ENCODE data around the gene DAPK3.

The DAPK3 gene

DNA sequence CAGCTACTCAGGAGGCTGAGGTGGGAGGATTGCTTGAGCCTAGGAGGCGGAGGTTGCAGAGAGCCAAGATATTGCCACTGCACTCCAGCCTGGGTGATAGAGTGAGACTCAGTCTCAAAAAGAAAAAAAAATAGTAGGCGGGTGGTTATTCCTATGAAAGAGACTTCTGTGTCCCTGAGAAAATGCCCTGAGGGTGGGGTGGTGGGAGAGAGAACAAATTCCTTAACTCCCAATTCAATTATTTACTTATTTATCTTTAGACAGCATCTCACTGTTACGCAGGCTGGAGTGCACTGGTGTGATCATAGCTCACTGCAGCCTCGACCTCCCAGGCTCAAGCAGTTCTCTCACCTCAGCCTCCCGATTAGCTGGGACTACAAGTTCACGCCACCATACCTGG is 24.7 kb upstream of the DAPK3 start:
- DNase-seq (ENCODE audit: insufficient read length) = no peak
- TF ChIP-seq POLR2A (IDR thresholded peaks at IDR 0.05; ENCODE audit: low read depth, low read length) = no peak
- TF ChIP-seq POLR2AphosphoS5 (IDR thresholded peaks at IDR 0.05; ENCODE audit: low read depth, low read length) = no peak
- TF ChIP-seq TAF1 (IDR thresholded peaks at IDR 0.05; ENCODE audit: borderline replicate concordance, low read depth, low read length) = no peak
- FAIRE-seq = no peak

DNA sequence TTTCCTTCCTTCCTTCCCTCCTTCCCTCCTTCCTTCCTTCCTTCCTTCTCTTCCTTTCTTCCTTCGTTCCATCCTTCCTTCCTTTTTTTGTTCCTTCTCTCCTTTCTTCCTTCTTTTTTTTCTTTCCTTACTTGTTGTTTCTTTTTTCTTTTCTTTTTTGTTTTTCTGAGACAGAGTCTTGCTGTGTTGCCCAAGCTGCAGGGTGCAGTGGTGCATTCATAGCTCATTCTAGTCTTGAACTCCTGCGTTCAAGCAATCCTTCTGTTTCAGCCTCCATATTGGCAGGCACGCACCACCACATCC is 19.9 kb upstream of the DAPK3 start:
- no peak for FAIRE-seq
- TF ChIP-seq TAF1 (IDR thresholded peaks at IDR 0.05; ENCODE audit: borderline replicate concordance, low read depth, low read length) (no peak), POLR2AphosphoS5 (IDR thresholded peaks at IDR 0.05; ENCODE audit: low read depth, low read length) (no peak), POLR2A (IDR thresholded peaks at IDR 0.05; ENCODE audit: low read depth, low read length) (no peak)
- no peak for DNase-seq (ENCODE audit: insufficient read length)

DNA sequence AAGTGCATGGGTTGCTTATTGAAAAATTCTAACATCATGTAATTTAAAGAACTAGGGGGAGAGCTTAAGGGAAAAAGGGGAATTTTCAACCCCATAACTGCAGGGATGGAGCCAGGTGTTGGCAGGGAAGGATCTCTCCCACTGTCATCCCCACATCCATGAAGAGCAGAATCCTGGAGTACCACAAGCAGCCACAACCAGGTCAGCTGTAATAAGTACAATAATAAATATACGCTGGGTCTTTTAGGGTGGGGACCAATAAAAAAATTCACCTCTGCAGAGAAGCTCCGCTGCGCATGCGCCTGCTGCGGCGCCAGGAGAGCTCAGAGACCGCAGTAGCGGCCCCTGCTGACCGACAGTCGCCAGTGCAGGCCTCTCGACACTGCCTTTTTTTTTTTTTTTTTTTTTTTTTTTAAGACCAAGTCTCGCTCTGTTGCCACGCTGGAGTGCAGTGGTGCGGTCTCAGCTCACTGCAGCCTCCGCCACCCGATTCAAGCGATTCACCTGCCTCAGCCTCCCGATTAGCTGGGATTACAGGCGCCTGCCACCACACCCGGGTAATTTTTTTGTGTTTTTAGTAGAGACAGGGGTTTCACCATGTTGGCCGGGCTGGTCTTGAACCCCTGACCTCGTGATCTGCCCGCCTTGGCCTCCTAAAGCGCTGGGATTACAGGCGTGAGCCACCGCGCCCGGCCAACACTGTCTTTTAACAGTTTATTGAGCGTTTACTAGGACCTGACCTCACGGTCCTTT is 16.9 kb upstream of the DAPK3 start:
- DNase-seq (ENCODE audit: insufficient read length) = peak; percentile 68
- TF ChIP-seq POLR2A (IDR thresholded peaks at IDR 0.05; ENCODE audit: low read depth, low read length) (no peak), POLR2AphosphoS5 (IDR thresholded peaks at IDR 0.05; ENCODE audit: low read depth, low read length) (no peak)
- no peak for FAIRE-seq

DNA sequence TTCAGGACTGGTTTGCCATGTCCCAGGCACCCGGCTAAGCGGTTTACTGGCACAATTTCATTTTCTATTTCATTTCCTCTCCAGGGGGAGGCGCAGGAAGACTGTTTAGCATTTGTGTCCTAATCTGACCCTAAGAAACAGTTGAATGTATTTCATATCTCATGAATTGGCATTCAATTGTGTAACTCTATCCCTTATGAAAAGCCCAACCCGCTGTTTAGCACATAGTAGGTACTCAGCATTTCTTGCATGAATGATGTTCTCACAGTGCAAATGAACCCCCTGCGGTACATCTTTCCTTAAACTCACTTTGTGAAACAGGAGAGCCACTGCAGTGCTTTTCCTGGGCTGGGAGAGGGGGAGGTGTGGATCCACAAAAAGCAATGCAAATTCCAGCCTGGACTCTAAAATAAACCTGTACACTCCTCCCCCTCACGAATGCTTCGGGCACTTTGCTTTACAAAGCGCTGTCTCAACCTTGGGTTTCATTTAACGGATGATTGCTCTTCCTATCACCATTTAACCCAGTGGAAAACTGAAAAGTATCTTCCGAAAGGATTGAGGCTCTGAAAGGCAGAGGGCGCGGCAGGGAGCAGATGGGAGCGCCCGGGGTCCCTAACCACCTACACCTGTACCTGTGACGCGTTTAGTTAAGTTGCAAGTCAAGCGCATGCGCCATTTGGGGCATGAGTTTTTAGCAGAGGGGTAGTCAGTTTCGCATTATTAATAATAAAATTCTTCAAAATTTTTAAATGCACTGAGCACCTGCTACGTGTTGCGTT is 15.6 kb upstream of the DAPK3 start:
- FAIRE-seq (peak; percentile 66), DNase-seq (ENCODE audit: insufficient read length) (peak; percentile 31)
- no peak for TF ChIP-seq POLR2A (IDR thresholded peaks at IDR 0.05; ENCODE audit: low read depth, low read length)
- TF ChIP-seq TAF1 (IDR thresholded peaks at IDR 0.05; ENCODE audit: borderline replicate concordance, low read depth, low read length) = 0 out of 2 replicates have a peak, but pooled peaks have one; percentile 8

DNA sequence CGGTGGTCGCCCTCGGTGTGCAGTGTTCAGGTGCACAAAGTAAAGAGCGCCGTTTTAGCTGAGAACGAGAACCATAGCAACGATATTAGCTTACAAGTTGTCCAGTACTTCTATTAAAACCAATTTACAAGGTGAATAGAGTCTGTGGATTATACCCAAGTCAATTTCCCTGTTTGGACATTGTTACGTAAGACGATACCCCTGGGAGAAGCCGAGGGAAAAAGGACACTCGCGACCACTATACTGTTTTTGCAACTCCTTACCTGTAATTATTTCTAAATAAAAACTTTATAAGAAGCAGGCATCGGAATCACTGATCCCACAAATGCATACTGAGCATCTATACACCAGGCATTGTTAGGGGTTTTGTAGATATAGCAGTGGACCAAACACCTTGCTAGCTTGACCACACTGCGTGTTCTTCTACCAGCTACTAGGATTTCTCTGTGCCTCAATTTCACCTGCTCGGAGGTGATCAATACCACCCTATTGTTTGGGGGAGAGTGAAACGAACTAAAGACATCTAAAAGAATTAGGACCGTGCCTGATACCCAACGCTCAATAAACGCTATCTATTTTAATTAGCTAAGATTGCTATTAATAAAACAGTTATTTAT is 14.9 kb upstream of the DAPK3 start:
- FAIRE-seq (no peak), DNase-seq (ENCODE audit: insufficient read length) (no peak)
- TF ChIP-seq POLR2AphosphoS5 (IDR thresholded peaks at IDR 0.05; ENCODE audit: low read depth, low read length) = no peak
- no peak for TF ChIP-seq TAF1 (IDR thresholded peaks at IDR 0.05; ENCODE audit: borderline replicate concordance, low read depth, low read length)
- TF ChIP-seq POLR2A (IDR thresholded peaks at IDR 0.05; ENCODE audit: low read depth, low read length) = no peak

DNA sequence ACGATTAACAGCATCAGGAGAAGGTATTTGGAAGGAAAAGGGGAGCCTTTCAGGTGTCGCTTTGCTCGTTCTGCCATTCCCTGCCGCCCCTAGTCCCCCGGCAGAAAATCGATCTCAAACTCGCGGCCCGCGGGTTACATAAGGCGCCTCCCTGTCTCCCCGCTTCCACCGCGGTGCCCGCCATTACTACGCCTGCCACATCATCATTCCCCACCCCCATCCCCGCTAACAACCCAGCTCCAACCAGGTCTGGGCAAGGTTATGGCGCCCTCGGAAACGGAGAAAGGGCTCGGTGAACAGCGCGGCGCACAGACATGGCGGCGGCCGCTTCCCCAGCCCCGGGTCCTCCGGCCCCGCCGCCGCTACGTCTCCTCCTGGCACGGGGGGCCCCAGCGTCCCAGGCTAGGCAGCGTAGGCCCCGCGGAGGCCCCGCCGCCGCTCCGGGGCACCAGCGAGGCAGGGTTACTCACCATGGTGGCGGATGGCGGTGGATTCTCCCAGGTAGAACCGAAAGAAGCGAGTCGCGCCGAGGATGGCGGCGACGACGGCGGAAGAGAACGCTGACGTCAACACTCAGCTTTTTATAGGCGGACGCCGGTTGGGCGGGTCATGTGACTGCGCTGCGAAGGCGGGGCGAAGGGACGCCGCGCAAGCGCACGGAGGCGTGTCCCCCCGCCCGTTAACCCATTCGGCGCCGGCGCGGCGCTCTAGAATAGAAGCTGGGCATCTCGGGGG is 14.2 kb upstream of the DAPK3 start, which contains the start of gene EEF2:
Gene EEF2, minus strand, starts transcription at position 556 of the 735 bp plus-strand sequence. Its CDS starts 83 bp downstream, at position 473.
- peak; percentile 86 for DNase-seq (ENCODE audit: insufficient read length)
- peak; percentile 100 for TF ChIP-seq POLR2AphosphoS5 (IDR thresholded peaks at IDR 0.05; ENCODE audit: low read depth, low read length)
- peak; percentile 100 for TF ChIP-seq POLR2A (IDR thresholded peaks at IDR 0.05; ENCODE audit: low read depth, low read length)
- peak; percentile 100 for TF ChIP-seq TAF1 (IDR thresholded peaks at IDR 0.05; ENCODE audit: borderline replicate concordance, low read depth, low read length)
- FAIRE-seq = peak; percentile 84

DNA sequence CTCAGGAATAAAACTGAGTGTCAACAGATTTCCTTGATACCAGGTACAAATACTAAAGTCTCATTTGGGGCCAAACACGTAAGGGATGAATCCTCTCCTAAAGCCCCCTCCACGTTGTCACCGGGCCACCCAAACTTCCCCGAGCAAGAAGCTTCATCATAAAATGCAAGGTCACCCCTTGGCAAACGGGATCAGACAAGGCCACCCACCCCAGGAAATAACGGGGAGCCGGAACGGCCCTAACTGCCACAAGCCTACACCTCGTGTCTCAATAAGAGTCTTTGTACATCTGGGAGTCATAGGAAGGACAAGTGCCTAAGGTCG is 13.6 kb upstream of the DAPK3 start:
- FAIRE-seq (no peak), DNase-seq (ENCODE audit: insufficient read length) (peak; percentile 9)
- no peak for TF ChIP-seq POLR2A (IDR thresholded peaks at IDR 0.05; ENCODE audit: low read depth, low read length)
- TF ChIP-seq TAF1 (IDR thresholded peaks at IDR 0.05; ENCODE audit: borderline replicate concordance, low read depth, low read length) = no peak
- no peak for TF ChIP-seq POLR2AphosphoS5 (IDR thresholded peaks at IDR 0.05; ENCODE audit: low read depth, low read length)

DNA sequence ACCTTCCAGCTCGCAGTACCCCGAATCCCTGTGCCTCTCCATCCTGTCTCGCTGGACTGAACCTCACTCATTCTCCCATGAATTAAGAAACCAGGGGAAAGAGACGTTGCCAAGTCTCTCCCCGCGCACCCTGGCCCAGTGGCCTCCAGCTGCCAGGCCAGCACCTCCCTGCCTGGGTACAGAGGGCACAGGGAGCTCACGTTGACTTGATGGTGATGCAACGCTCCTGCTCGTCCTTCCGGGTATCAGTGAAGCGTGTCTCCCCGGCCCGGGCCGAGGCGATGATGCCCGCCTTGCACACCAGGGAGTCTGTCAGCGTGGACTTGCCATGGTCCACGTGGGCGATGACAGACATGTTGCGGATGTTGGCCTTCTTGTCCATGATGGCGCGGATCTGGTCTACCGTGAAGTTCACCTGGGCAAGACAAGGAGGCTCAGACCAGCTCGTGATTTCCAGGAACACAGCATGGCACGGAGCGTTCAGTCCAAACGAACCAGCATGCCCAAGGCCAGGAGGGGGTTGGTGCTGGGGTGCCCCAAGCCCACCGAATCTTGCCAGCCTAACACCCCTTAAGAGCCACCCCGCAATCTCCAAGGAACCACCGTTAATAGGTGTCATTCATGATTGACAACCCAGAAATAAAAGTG is 13.2 kb upstream of the DAPK3 start:
- FAIRE-seq = no peak
- peak; percentile 60 for DNase-seq (ENCODE audit: insufficient read length)
- TF ChIP-seq TAF1 (IDR thresholded peaks at IDR 0.05; ENCODE audit: borderline replicate concordance, low read depth, low read length) = no peak
- peak; percentile 62 for TF ChIP-seq POLR2AphosphoS5 (IDR thresholded peaks at IDR 0.05; ENCODE audit: low read depth, low read length)
- TF ChIP-seq POLR2A (IDR thresholded peaks at IDR 0.05; ENCODE audit: low read depth, low read length) = peak; percentile 65; the same call in 1 of the 2 replicates

DNA sequence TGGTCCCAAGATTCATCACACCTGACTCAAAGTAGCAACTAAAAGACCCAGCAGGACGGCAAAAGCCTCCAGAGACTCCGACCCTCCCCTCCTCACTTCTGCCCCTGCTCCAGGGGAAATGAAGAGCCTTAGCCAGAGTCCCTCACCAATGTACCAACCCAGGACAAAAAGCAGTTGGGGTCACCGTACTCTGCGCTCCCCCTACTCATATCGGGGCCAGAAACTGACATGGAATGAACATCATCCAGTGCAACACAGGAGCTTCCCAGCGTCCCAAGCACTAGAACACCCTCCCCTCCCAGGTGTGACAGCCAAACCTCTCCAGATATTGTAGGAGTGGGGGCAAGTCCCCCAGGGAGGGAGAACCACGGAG is 12.6 kb upstream of the DAPK3 start:
- TF ChIP-seq TAF1 (IDR thresholded peaks at IDR 0.05; ENCODE audit: borderline replicate concordance, low read depth, low read length) = no peak
- no peak for TF ChIP-seq POLR2AphosphoS5 (IDR thresholded peaks at IDR 0.05; ENCODE audit: low read depth, low read length)
- TF ChIP-seq POLR2A (IDR thresholded peaks at IDR 0.05; ENCODE audit: low read depth, low read length) = no peak
- FAIRE-seq = no peak

DNA sequence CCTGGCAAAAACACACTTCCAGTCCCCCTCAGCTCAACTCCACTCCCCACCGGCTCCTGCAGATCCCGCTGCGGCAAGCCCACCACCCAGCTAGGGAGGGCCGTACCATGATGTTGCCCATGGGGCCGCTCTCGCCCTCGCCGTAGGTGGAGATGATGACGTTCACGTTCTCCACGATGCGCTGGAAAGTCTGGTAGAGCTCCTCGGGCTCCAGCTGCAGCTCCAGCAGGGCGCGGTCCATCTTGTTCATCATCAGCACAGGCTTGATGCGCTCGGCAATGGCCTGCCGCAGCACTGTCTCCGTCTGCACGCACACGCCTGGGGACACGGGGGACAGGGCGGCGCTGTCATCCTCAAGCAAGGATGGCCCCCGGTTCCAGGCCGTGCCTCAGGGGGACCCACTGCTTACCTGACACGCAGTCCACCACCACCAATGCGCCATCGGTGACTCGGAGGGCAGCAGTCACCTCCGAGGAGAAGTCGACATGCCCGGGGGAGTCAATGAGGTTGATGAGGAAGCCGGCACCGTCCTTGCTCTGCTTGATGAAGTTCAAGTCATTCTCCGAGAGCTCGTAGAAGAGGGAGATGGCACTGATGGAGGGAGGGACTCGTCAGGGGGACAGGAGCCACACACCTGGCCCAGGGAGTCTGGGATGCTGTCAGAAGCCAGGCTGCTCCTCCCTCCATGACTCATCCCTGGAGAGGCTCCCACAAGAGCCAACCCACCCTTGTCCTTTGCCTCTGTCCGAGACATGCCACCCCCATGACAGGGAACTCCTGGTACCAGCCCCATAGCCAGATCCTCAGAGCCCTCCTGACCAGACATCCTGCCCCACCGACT is 12.0 kb upstream of the DAPK3 start:
- DNase-seq (ENCODE audit: insufficient read length) = peak; percentile 17

More for the DNA sequence above, 12.6 kb upstream of the DAPK3 start:
- no peak for DNase-seq (ENCODE audit: insufficient read length)

More for the DNA sequence above, 12.0 kb upstream of the DAPK3 start:
- no peak; the same call in 1 of the 2 replicates for TF ChIP-seq POLR2A (IDR thresholded peaks at IDR 0.05; ENCODE audit: low read depth, low read length)
- peak; percentile 23; the same call in 1 of the 2 replicates for TF ChIP-seq POLR2AphosphoS5 (IDR thresholded peaks at IDR 0.05; ENCODE audit: low read depth, low read length)
- TF ChIP-seq TAF1 (IDR thresholded peaks at IDR 0.05; ENCODE audit: borderline replicate concordance, low read depth, low read length) = no peak
- no peak for FAIRE-seq
